ENCODE data around the gene TCEA2.

GRCh38 chr20:64056639-64056888 lies 6.4 kb upstream of the TCEA2 start:
- TF ChIP-seq CTCF (IDR thresholded peaks at IDR 0.05; ENCODE audit: insufficient read depth, low read length, poor library complexity, severe bottlenecking) (no peak), EZH2phosphoT487 (conservative IDR thresholded peaks at IDR 0.05; ENCODE audit: low read length) (no peak)
